DMS53 treated with DMSO at 0.1 percent for 48 hours (cell line): Measurements from ENCODE around the gene PPAN.

ENCODE experiments used
- DNase-seq: peaks from one replicate; lab custom pipeline; 2025; ENCODE audit not compliant: unreplicated experiment; lab: John Stamatoyannopoulos, UW

Gene PPAN

GRCh38 chr19:10112895-10113591, 6.9 kb downstream of the PPAN start:
- DNase-seq: peak; percentile 5

- no peak for DNase-seq
Observed at GRCh38 chr19:10113592-10113963, 7.4 kb downstream of the PPAN start.

DNA sequence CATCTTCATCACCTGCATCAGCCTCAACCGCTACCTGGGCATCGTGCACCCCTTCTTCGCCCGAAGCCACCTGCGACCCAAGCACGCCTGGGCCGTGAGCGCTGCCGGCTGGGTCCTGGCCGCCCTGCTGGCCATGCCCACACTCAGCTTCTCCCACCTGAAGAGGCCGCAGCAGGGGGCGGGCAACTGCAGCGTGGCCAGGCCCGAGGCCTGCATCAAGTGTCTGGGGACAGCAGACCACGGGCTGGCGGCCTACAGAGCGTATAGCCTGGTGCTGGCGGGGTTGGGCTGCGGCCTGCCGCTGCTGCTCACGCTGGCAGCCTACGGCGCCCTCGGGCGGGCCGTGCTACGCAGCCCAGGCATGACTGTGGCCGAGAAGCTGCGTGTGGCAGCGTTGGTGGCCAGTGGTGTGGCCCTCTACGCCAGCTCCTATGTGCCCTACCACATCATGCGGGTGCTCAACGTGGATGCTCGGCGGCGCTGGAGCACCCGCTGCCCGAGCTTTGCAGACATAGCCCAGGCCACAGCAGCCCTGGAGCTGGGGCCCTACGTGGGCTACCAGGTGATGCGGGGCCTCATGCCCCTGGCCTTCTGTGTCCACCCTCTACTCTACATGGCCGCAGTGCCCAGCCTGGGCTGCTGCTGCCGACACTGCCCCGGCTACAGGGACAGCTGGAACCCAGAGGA, 7.9 kb downstream of the PPAN start:
- DNase-seq: no peak

- DNase-seq: no peak
Observed at GRCh38 chr19:10114651-10115391, 8.7 kb downstream of the PPAN start.

DNA sequence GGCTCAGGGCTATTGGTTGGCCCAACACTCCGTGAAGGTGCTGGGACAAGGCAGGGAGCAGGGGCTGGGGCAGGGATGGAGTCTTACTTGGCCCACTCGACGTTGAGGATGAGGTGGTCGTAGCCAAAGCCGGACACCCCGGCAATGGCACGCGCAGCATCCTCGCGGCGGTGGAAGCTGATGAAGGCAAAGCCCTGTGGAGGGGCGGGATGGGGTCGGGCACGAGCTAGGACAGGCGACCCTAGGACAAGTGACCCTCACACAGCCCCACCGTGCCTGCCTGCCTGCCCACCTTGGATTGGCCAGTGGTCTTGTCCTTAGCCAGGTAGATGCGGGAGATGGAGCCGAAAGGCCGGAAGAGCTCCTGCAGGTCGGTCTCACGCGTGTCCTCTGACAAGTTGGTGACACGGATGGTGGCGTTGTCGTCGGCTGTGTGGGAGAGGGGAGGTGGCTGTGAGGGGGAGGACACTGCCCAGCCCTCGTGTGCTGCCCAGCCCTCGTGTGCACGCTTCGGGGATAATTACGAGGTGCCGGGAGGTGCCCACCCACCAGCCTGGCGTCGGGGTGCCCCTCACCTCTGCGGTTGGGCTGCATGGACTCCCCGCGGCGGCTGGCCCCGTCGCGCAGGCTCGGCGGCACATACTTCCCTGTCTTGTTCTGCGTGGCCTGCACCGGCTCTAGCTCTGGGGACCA, 9.4 kb downstream of the PPAN start:
- DNase-seq: no peak

DNA sequence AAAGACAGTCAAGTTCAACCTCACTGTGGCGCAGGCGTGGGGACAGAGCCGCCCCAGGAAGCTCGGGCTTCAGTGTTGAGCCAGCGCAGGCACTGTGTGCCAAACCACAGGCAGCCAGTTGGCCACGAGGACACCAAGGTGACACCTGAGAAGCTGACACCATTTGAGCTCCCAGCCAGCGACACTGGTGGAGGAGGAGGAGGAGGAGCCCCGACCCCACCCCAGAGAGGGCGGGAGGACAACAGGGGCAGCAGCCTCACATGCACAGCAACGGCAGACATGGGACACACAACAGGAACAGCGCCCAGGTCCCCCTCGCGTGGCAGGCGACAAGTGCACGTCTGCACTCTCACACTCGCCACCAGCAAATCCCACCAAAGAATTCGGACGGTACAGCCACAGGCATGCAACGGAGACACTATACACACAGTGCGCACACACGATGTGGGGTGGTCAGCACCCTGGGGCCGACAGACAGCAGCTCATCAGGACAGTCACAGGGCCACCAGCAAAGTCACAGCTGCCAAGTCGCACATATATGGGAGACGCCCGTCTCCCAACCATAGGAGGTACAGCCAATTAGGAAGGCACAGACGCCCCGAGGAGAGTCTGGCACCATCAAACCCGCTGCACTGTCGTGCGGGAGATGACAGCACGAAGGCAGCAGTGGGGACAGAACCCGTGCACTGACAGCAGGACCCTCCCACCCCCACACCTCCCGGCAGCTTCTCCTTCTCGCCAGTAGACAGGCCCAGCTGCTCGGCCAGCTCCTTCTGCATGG, 10.1 kb downstream of the PPAN start:
- no peak for DNase-seq

DNA sequence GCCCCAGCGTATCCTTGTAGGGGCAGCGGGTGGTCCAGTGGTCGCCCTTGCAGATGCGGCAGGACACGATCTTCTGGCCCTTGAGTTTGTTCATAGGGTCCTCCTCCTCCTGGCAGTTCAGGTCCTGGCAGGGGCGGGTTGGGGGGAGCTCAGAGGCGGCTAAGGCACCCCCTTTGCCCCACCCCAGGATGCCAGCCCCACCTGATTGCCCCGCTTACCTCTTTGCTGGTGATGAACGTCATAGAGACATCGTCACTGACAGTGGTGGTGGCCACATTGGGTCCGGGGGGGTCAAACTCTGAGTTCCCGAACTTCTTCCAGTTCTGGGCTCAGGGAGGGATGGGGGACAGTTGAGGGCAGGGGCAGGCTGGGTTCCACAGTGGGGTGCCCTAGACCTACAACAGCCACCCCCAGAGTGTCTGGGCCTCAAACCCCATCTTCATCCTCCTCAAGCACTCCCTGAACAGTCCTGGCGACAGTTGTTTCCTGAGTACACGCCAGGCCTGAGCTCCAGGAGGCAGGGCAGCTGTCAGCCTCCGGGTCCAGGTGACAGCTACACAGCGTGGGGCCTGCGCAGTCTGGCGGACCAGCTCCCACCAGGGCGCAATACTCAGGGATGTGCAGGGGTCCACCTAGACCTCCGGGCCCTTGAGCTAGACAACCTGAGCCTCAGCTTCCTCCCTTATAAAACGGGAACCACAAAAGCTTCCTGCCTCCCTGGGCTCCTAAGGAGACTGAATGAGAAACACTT, 10.9 kb downstream of the PPAN start:
- DNase-seq: no peak

GRCh38 chr19:10118960-10119359, 12.8 kb downstream of the PPAN start:
- no peak for DNase-seq

DNA sequence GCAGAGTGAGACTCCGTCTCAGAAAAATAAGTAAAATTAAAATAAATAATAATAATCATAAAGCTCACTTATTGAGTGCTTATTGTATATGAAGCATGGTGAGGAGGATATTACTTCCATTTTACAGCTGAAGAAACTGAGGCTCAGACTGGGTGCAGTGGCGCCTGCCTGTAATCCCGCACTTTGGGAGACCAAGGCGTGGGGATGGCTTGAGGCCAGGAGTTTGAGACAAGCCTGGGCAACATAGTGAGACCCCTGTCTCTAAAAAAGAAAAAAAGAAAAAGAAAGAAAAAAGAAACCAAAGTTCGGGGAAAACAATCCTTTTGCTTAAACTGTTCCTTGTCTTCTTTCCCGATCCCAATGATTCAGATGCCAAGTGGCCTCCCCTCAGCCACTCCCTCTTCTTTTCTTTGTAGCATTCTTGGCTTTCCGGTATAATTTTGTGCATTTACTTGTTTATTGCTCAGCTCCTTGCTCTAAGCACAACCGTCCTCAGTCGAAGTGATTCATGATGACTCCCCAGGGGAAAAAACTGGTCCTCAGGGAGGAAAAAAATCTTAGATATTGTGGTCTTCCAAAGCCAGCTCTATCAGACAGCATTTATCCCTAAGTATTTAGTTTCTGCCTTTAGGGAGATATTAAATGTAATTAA, 14.5 kb downstream of the PPAN start:
- DNase-seq: no peak

DNA sequence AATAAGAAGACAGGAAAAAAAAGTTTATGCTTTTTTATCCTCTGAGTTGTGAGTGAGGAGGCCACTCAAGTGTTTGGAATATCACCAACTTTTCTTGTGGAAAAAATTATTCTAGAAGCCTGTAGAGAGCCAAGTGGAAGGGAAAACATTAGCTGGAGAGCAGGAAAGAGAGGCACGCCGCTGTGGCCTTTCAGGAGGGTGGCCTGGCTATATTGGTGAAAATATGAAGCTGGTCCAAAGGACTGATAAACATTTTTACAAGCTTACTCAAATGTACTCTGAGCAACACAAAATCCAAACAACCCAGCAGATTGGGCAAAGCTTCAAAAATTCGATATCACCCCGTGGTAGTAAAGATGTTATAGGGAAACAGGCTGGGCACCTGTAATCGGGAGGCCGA, 15.9 kb downstream of the PPAN start:
- no peak for DNase-seq

- DNase-seq: no peak
Observed at GRCh38 chr19:10124429-10124828, 18.3 kb downstream of the PPAN start.

- no peak for DNase-seq
Observed at GRCh38 chr19:10126213-10126639, 20.1 kb downstream of the PPAN start.

DNA sequence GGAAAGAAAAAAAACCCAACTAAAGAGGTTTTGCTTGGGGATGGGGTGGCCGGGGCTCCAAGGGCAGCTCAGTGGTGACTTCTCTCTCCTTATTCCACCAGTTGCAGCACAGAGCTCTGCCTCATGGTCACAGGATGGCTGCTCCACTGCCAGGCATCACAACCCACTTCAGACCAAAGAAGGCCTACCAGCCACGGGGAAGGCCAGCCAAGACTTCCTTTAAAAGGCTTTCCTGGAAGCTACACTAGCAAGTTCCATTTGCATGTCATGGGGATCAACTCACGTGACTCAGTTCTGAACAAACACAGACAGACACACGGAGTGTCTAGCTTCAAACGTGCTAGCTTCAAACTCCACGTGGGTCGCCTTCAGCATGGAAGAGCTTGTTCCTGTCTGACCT, 26.7 kb downstream of the PPAN start:
- DNase-seq: no peak

- no peak for DNase-seq
Observed at GRCh38 chr19:10133596-10133995, 27.4 kb downstream of the PPAN start.

- DNase-seq: no peak
Observed at GRCh38 chr19:10134040-10134439, 27.9 kb downstream of the PPAN start.

GRCh38 chr19:10135551-10136334, 29.6 kb downstream of the PPAN start:
- no peak for DNase-seq

GRCh38 chr19:10136936-10137335, 30.8 kb downstream of the PPAN start:
- DNase-seq: no peak

DNA sequence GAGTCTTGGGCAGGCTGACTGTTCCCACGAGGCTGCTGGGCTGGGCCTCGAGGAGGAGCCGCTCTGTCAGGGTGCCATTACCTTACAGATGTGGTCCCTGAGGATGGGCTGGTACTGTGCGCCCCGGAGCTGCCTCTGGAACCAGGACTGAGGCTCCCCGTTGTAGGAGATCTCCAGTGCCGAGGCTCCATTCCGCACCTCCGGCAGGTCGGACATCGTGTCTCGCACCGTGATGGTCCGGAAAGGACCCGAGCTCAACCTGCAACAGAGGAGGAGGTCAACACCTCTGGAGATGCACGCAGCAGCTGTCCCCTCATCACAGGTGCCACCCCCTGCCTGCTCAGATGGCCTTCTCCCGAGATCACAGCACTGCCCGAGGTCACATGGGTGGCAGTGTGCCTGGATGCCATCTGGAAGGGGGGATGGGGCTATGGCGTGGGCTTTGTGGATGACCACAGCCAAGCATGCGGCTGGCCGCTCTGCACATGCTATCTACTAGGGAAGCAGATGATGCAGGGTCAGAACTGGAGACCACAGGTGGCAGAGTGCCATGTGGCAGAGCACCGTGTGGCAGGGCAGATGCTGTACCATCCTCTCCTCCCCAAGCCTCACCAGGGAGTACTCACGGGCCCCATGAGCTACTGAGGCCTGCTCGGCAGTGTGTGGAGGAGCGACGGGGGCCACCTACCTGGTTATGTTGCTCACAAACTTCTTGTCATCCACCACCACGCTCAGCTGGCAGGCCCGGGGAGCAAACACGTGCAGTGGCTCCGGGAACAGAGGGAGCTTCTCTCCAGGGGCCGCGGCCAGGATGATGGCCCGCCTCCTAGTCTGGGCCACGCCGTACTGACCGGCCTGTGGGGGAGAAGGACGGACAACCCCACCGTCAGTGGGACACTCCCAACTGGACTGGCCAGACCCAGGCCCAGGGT, 31.9 kb downstream of the PPAN start:
- DNase-seq: no peak
